NOMO-1 treated with DMSO at 0.1 percent for 48 hours (cell line): ENCODE results near the gene MON1B.
"Not testable (repeated sequence)": the region's sequence is repeated elsewhere in the genome, so short reads cannot be mapped to it uniquely, and the experiment has no call there.

Experiments used
- DNase-seq: peaks from one replicate; lab custom pipeline; 2025; ENCODE audit not compliant: unreplicated experiment; lab: John Stamatoyannopoulos, UW

MON1B gene

GRCh38 chr16:77238593-77238992, 47.6 kb downstream of the MON1B start:
- no peak for DNase-seq

DNA sequence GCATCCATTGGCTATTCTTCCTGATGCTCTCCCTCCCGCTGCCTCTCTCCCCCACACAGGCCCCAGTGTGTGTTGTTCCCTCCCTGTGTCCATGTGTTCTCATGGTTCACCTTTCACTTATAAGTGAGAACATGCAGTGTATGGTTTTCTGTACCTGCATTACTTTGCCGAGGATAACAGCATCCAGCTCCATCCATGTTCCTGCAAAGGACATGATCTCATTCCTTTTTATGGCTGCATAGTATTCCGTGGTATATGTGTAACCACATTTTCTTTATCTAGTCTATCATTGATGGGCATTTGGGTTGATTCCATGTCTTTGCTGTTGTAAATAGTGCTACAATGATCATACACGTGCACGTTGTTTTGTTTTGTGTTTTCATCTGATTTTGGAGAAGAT, 51.5 kb downstream of the MON1B start:
- not testable (repeated sequence) for DNase-seq

DNA sequence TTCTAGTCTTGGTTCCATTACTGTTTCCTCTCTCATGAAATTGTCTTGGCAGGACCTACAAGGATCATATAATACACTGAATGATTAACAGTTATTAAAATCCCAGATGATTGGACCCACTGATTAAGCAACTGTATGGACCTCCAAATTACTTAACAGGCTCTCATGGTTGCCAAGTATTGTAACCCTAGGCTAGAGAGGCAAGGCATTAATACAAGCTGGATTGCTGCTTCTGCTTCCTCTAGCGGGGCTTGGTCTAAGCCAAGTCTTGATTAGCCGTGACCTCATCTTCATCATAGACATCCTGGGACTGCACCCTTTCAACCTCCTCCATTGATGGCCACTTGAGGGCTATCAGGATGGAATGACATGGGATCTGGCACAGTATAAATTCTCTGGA, 55.2 kb downstream of the MON1B start:
- no peak for DNase-seq

DNA sequence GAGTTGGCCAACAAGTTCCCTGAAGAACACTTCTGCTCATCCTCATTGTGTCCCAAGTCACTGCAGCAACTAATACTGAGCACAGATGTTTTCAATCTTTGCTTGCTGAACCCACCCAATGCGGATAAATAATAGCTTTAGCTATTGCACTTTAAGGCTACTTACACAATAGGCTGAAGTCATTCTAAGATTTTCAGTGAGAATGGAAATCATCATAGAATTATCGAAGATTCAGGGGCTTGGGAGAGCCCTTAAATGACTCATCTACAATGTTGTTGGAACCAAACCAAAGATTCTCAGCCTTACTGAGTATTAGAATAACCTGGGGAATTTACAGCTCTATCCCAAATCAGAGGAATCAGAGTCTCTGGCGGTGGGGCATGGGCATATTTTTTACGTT, 59.4 kb downstream of the MON1B start:
- no peak for DNase-seq
